GM21381 (cell line): ENCODE measurements around the gene BICDL2.
A peak's percentile ranks its signal among the peaks of the same experiment; 100 is the strongest.
"Not testable (repeated sequence)": the region's sequence is repeated elsewhere in the genome, so short reads cannot be mapped to it uniquely, and the experiment has no call there.

Experiments
- ATAC-seq: cut with Tn5 transposase; IDR thresholded peaks from one replicate; pipeline ENCODE4 v1.9.1; 2021; ENCODE audit warnings: mild to moderate bottlenecking, moderate library complexity; ENCODE audit not compliant: unreplicated experiment

The BICDL2 gene

GRCh38 chr16:3036726-3037315, at the start of gene BICDL2:
TSS of gene BICDL2 (minus strand) at chr16:3036944. CDS start at chr16:3035496, 1,448 bp downstream.
- no peak for ATAC-seq

GRCh38 chr16:3085868-3086595, 49.3 kb upstream of the BICDL2 start:
- ATAC-seq, result no peak

- ATAC-seq, result no peak
Observed at GRCh38 chr16:3084969-3085670, 48.4 kb upstream of the BICDL2 start.

- no peak for ATAC-seq
Observed at GRCh38 chr16:3084491-3084890, 47.7 kb upstream of the BICDL2 start.

GRCh38 chr16:3083408-3083807, 46.7 kb upstream of the BICDL2 start:
- not testable (repeated sequence) for ATAC-seq

- ATAC-seq, result not testable (repeated sequence)
Observed at GRCh38 chr16:3081957-3082356, 45.2 kb upstream of the BICDL2 start.

GRCh38 chr16:3080024-3080423, 43.3 kb upstream of the BICDL2 start:
- ATAC-seq, result no peak

GRCh38 chr16:3076577-3076976, 39.8 kb upstream of the BICDL2 start:
- ATAC-seq, result no peak

- not testable (repeated sequence) for ATAC-seq
Observed at GRCh38 chr16:3075946-3076345, 39.2 kb upstream of the BICDL2 start.

GRCh38 chr16:3075523-3075915, 38.8 kb upstream of the BICDL2 start:
- ATAC-seq, result no peak

GRCh38 chr16:3074860-3075522, 38.2 kb upstream of the BICDL2 start:
- ATAC-seq, result peak; percentile 72

- ATAC-seq, result no peak
Observed at GRCh38 chr16:3073448-3073847, 36.7 kb upstream of the BICDL2 start.

- not testable (repeated sequence) for ATAC-seq
Observed at GRCh38 chr16:3072576-3073263, 36.0 kb upstream of the BICDL2 start.

GRCh38 chr16:3072148-3072547, 35.4 kb upstream of the BICDL2 start:
- ATAC-seq, result not testable (repeated sequence)

GRCh38 chr16:3071655-3072054, 34.9 kb upstream of the BICDL2 start:
- no peak for ATAC-seq

GRCh38 chr16:3070608-3071111, 33.9 kb upstream of the BICDL2 start:
- ATAC-seq, result no peak

- ATAC-seq, result not testable (repeated sequence)
Observed at GRCh38 chr16:3069146-3069545, 32.4 kb upstream of the BICDL2 start.

- ATAC-seq, result no peak
Observed at GRCh38 chr16:3068487-3068886, 31.7 kb upstream of the BICDL2 start.

- no peak for ATAC-seq
Observed at GRCh38 chr16:3066440-3066748, 29.6 kb upstream of the BICDL2 start.

GRCh38 chr16:3065742-3066439, 29.1 kb upstream of the BICDL2 start:
- ATAC-seq, result no peak
